ENCODE results near the gene RTN4R. TPM values are rescaled to one million over a fixed set of nuclear protein-coding genes. Genes with fewer than 3 reads are reported as not detected.
"Not testable (repeated sequence)": the region's sequence is repeated elsewhere in the genome, so short reads cannot be mapped to it uniquely, and the experiment has no call there.

The RTN4R gene
- total and polyA plus RNA-seq, 2 of the 13 experiments (the other 11 are each of a cell fraction or from before 2014, with no cell fraction given): 0.22 to 0.77 TPM

DNA sequence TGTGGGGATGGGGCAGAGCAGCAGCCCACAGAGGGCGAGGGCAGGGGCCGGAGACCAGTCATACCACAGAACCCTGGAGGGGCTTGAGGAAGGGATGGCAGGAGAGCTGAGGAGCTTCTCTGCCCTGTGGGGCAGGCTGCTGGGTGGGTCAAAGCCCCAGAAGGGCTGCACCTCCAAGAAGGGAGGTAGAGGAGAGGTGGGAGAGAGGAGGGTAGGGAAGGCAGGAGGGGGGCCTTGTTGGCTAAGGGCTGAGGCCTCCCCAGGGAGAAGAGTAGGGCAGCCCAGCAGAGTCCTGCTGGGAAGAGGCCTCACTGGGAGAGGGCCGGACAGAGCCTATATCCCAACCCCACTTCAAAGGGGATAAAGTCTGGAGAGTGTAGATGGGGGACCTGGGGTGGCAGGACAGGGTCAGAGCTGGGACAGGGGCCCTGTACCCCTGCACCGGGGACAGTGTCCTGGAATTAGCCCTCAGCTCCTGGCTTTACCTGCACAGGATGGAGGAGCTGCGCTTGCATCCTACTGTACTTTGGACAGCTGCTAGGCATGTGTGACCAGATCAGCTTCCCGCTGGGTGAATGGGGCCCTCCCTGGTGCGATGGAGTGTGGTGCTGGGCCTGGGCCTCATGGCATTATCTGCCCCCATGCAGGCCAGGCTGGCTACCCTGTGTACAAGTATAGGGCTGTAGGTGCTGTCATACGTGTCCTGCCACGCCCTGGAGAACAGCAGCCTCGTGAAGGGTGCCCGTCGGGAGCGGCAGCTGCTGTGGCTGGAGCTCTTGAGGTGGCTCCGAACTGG, 44.5 kb upstream of the RTN4R start (continued):
- no peak for TF ChIP-seq RBM22 (optimal IDR thresholded peaks at IDR 0.05; ENCODE audit: low read length)
- no peak for TF ChIP-seq ZFYVE20 (CRISPR knock-in tag; IDR thresholded peaks at IDR 0.05; ENCODE audit: borderline replicate concordance, low read depth)
- no peak for TF ChIP-seq KLF6 (CRISPR knock-in tag; IDR thresholded peaks at IDR 0.05)
- TF ChIP-seq ZNF619 (CRISPR knock-in tag; IDR thresholded peaks at IDR 0.05): no peak
- TF ChIP-seq FOXP1 (IDR thresholded peaks at IDR 0.05): no peak
- TF ChIP-seq FOXP1 (CRISPR knock-in tag; IDR thresholded peaks at IDR 0.05): no peak
- no peak for TF ChIP-seq SNAPC5 (CRISPR knock-in tag; IDR thresholded peaks at IDR 0.05; ENCODE audit: borderline replicate concordance)

GRCh38 chr22:20311249-20312062, 43.3 kb upstream of the RTN4R start:
- H2AFZ ChIP-seq (ENCODE audit: low read length); DNase-seq (ENCODE audit: low spot score); in situ Hi-C loops (cut with HindIII; ENCODE audit: extremely low pct_ligation_motif_present, low pct_unique_long_range_greater_than_20kb); H3K27ac ChIP-seq (ENCODE audit: extremely low read length, insufficient read depth, low read length); H3K4me2 ChIP-seq (ENCODE audit: low read depth, low read length); H3K9me3 ChIP-seq (ENCODE audit: low read length); H3K27me3 ChIP-seq (ENCODE audit: control insufficient read depth in 1 of 2, insufficient read depth in 2 of 2, low read length in 2 of 2); POLR2A ChIA-PET; H3K9ac ChIP-seq (ENCODE audit: insufficient read depth, low read depth, low read length); H3K36me3 ChIP-seq (replicated peaks in 1 of 2; ENCODE audit: control insufficient read depth in 1 of 2, insufficient read depth in 2 of 2, low read length in 2 of 2); H3K4me3 ChIP-seq (replicated peaks in 1 of 3; ENCODE audit: insufficient read depth in 1 of 3, low read depth in 2 of 3, low read length in 3 of 3); BruUV-seq (replicated peaks); FAIRE-seq; H4K20me1 ChIP-seq (ENCODE audit: insufficient read depth, low read length); ATAC-seq; CTCF ChIA-PET (ENCODE audit: low intra/inter-chr PET ratio, low total read pairs); H3K79me2 ChIP-seq (ENCODE audit: insufficient read depth, low read length); intact Hi-C loops (cut with micrococcal nuclease; ENCODE audit: unreplicated experiment): not testable (repeated sequence)
- 79% methylated on average over 12 of the region's 20 CpGs for WGBS (ENCODE audit: low lambda C conversion rate)
- peaks cover 14% of the 10 kb centered on the region for H3K4me1 ChIP-seq (ENCODE audit: insufficient read depth, low read length)

DNA sequence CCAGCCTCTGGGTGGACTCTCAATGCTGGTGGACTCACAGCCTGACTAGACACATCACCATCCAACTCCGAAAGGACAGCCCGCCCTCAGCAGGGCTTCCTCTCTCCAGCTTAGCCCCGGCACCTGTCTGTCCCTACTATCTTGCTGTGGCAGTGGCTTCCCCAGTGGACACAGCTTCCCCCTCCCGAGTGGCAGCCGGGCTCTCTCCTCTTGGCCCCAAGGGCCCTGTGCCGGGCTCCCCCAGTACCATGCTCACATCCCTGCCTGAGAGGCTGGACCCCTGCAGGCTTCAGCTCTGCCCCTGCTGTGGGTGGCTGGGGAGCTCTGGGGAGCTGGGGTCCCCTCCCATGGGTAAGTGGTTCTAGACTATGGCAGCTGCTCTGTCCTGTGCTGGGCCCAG, 42.7 kb upstream of the RTN4R start:
- H2AFZ ChIP-seq (ENCODE audit: low read length); intact Hi-C loops (cut with micrococcal nuclease; ENCODE audit: unreplicated experiment); POLR2A ChIA-PET; H3K79me2 ChIP-seq (ENCODE audit: insufficient read depth, low read length); DNase-seq (ENCODE audit: low spot score); H3K4me3 ChIP-seq (replicated peaks in 1 of 3; ENCODE audit: insufficient read depth in 1 of 3, low read depth in 2 of 3, low read length in 3 of 3); H3K9ac ChIP-seq (ENCODE audit: insufficient read depth, low read depth, low read length); CTCF ChIA-PET (ENCODE audit: low intra/inter-chr PET ratio, low total read pairs); H3K27me3 ChIP-seq (ENCODE audit: control insufficient read depth in 1 of 2, insufficient read depth in 2 of 2, low read length in 2 of 2); ATAC-seq; FAIRE-seq; H4K20me1 ChIP-seq (ENCODE audit: insufficient read depth, low read length); BruUV-seq (replicated peaks); H3K4me2 ChIP-seq (ENCODE audit: low read depth, low read length); H3K9me3 ChIP-seq (ENCODE audit: low read length); H3K36me3 ChIP-seq (replicated peaks in 1 of 2; ENCODE audit: control insufficient read depth in 1 of 2, insufficient read depth in 2 of 2, low read length in 2 of 2); in situ Hi-C loops (cut with HindIII; ENCODE audit: extremely low pct_ligation_motif_present, low pct_unique_long_range_greater_than_20kb); H3K27ac ChIP-seq (ENCODE audit: extremely low read length, insufficient read depth, low read length): not testable (repeated sequence)
- WGBS (ENCODE audit: low lambda C conversion rate): 26% methylated on average over 6 of the region's 6 CpGs
- peaks cover 14% of the 10 kb centered on the region for H3K4me1 ChIP-seq (ENCODE audit: insufficient read depth, low read length)

DNA sequence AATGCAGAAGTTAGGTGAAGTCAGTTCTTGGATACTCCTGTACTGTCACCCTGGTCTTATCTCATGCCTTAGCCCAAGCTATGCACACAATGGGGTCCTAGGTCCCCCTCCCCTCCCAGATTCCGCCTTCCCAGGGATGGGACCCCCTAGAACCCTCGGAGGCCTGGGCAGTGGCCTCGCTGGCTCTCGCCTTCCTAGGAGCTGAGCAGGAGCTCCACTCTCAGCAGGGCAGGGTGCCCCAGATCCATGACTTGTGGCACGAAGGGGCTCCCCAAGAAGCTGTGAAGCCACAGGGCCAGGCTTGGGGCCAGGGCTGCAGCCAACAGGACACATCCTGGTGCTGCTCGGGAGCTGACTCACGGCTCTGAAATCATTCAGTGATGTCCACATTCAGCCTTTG, 42.1 kb upstream of the RTN4R start:
- DNase-seq (ENCODE audit: low spot score); FAIRE-seq; H3K79me2 ChIP-seq (ENCODE audit: insufficient read depth, low read length); H4K20me1 ChIP-seq (ENCODE audit: insufficient read depth, low read length); ATAC-seq; intact Hi-C loops (cut with micrococcal nuclease; ENCODE audit: unreplicated experiment); H3K4me3 ChIP-seq (replicated peaks in 1 of 3; ENCODE audit: insufficient read depth in 1 of 3, low read depth in 2 of 3, low read length in 3 of 3); CTCF ChIA-PET (ENCODE audit: low intra/inter-chr PET ratio, low total read pairs); H3K27ac ChIP-seq (ENCODE audit: extremely low read length, insufficient read depth, low read length); POLR2A ChIA-PET; BruUV-seq (replicated peaks); H3K36me3 ChIP-seq (replicated peaks in 1 of 2; ENCODE audit: control insufficient read depth in 1 of 2, insufficient read depth in 2 of 2, low read length in 2 of 2); in situ Hi-C loops (cut with HindIII; ENCODE audit: extremely low pct_ligation_motif_present, low pct_unique_long_range_greater_than_20kb); H3K4me2 ChIP-seq (ENCODE audit: low read depth, low read length); H2AFZ ChIP-seq (ENCODE audit: low read length); H3K9me3 ChIP-seq (ENCODE audit: low read length); H3K9ac ChIP-seq (ENCODE audit: insufficient read depth, low read depth, low read length); H3K27me3 ChIP-seq (ENCODE audit: control insufficient read depth in 1 of 2, insufficient read depth in 2 of 2, low read length in 2 of 2): not testable (repeated sequence)
- peaks cover 14% of the 10 kb centered on the region for H3K4me1 ChIP-seq (ENCODE audit: insufficient read depth, low read length)
- 80% methylated on average over 1 of the region's 7 CpGs for WGBS (ENCODE audit: low lambda C conversion rate)

All from HepG2 (cell line).